ENCODE results near the gene ADNP. TPM values are rescaled to one million over a fixed set of nuclear protein-coding genes. Genes with fewer than 3 reads are reported as not detected.

Gene ADNP
- 10 to 100 TPM; 48.2 to 54.9 (median 52.7) TPM for total RNA-seq

DNA sequence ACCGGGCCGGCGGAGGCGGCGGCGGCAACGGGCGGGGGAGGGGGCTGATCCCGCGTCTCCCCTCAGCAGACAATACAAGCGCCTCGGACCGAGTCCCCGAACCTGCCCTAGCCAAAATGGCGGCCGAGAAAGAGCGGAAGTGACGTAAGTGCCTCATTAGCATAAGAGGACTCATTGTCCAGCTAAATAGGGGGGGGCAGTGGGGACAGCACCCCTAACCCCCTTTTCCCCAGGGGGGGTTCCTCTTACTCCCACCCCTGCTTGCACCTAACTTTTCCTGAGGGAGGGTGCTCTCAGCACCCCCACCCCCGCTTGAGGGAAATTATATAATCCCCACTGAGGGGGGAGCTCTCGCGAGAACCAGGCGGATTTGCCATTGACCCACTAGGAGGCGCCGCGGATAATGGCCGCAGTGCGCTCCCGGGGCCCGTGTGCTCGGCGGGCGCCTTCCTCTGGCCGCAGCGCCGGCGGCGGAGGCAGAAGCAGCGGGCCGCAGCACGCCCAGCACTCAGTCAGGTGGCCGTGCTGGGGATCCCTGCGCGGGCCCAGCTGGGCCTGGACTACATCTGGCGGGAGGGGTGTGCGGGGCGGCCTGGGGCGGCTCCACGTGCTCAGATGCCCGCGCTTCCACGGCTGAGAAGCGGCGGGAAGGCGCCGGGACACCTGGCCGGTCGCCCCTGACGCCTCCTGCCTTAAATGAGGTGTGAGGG, at the start of gene ADNP:
ADNP (minus strand) TSS at position 132 of the 710 bp plus-strand sequence. CDS start 27,441 bp downstream, outside the sequence.
- TF ChIP-seq, protein P1, sequence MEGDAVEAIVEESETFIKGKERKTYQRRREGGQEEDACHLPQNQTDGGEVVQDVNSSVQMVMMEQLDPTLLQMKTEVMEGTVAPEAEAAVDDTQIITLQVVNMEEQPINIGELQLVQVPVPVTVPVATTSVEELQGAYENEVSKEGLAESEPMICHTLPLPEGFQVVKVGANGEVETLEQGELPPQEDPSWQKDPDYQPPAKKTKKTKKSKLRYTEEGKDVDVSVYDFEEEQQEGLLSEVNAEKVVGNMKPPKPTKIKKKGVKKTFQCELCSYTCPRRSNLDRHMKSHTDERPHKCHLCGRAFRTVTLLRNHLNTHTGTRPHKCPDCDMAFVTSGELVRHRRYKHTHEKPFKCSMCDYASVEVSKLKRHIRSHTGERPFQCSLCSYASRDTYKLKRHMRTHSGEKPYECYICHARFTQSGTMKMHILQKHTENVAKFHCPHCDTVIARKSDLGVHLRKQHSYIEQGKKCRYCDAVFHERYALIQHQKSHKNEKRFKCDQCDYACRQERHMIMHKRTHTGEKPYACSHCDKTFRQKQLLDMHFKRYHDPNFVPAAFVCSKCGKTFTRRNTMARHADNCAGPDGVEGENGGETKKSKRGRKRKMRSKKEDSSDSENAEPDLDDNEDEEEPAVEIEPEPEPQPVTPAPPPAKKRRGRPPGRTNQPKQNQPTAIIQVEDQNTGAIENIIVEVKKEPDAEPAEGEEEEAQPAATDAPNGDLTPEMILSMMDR (IDR thresholded peaks at IDR 0.05; ENCODE audit: low read depth): no peak

DNA sequence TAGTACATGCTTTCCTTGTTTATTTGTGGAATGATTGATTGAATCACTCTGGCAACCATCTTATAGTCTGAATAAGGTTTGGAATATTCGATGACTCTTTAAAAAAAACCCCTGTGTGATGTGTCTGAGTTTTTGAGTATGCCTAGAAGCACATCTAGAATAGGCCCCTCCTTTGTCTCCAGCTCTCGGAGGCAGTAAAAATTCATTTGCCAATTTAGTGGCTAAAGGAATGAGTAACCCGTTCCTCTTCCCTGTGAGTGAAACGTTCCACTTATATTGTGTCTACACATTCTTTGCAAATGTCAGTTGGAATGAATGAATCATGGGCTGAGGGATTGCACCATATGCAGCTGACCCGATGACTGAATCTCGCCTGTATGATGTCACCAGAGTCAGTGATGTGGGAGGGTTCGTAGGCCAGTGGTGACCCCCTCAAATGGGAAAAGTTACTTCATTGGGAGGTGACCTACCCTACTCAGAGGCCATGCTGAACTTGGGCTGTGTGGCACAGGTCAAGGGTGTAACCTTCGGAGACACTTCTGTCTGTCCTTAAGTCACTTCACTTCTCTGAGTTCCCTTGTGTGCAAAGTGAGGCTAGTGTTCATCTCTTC, 48.9 kb upstream of the ADNP start:
- TF ChIP-seq, protein P1 (IDR thresholded peaks at IDR 0.05; ENCODE audit: low read depth): no peak

DNA sequence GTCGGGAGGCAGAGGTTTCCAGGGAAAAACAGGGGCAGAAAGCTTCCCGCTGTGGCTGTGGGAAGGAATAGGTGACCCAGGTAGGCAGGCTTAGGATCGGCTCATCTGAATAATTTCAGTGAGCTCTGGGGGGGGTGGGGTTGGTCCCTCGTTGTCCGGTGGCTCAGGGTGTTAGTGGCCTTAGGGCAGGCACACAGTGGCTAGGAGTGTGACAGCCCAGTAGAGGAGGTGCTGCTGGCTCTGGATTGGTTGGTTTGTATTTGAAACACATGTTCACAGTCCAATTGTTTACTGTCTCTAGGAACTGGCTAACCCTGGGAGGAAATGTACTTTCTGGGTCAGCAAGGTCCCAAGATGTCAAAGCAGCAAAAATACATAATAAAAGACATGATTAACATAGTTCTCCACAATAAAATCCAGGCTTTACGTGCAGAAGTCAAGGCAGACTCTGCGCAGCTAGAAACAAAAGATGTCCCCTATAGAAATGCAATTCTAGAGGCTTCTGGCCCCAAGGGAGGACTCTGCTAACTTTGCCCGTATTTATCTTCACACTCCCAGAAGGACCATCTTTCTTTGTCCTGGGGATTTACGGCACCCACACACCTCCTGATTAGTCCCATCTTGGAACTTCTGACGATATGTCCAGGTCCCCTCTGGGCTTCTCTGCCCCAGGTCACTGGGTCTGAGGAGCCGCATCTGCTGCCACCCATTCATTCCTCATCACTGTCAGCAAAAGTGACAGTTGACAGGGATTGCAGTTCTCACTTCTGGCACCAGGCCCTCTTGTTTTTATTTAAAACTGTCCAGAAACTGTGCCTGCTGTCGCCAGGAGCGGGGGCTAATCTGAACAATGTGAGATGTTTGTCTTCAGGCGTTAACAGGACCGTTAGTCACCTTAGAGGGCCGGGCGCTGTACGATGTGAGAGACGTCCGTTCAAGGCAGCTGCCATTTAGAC, 46.1 kb upstream of the ADNP start:
- TF ChIP-seq, protein P1 (IDR thresholded peaks at IDR 0.05; ENCODE audit: low read depth): no peak

DNA sequence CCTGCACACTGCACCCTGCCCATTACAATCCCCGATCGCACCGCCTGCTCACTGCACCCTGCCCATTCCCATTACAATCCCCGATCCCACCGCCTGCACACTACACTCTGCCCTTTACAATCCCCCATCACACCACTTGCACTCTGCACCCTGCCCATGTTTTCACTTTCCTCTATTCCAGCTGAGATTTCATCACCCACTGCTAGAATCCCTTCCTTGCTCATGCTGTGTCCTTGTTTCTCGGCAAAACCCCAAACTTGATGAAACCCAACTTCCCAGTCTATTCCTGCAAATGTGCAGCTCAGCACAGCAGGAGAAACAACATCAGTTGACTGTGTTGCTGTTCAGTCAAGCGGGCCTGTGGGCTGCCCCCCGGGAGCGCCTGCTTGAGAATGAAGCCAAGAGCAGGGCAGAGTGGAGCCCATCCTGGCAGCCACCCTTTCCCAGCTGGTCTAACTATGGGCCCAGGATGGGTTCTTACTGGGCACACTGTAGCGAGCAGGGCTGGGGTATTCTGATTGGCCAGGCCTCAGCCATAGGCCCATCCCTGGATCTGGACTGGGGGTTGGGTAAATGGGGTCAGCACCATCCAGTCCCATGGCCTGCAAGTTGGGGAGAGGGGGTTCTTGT, 44.6 kb upstream of the ADNP start:
- TF ChIP-seq, protein P1 (IDR thresholded peaks at IDR 0.05; ENCODE audit: low read depth): no peak

DNA sequence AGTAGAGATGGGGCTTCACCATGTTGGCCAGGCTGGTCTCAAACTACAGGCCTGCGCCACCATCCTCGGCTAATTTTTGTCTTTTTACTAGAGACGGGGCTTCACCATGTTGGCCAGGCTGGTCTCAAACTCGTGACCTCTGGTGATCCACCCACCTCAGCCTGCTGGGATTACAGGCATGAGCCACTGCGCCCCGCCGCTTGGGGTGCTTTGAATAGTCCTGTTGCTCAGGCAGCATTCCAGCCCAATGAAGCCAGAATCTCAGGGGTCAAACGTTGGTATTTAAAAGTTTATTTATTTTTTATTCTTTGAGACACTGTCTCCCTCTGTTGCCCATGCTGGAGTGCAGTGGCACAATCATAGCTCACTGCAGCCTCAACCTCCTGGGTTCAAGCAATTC, 38.7 kb upstream of the ADNP start:
- TF ChIP-seq, protein P1 (IDR thresholded peaks at IDR 0.05; ENCODE audit: low read depth): no peak

DNA sequence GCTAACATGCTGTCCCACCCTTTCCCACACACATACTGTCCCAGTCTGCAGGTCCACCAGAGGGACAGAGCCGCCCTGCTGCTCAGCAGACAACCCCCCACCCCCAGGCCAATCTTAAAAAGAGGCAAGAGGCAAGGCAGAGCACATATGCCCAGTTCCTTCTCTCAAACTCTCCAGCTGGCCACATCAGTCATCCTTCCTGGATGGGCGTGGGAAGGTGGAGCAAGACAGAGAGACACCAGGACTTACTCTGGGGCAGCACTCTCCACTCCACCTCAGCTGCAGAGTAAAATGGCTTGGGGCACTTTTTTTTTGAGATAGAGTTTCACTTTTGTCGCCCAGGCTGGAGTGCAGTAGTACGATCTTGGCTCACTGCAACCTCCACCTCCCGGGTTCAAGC, 38.2 kb upstream of the ADNP start:
- TF ChIP-seq, protein P1 (IDR thresholded peaks at IDR 0.05; ENCODE audit: low read depth): no peak

All from subcutaneous adipose tissue (tissue), 4 donors.